Left colon (tissue), 2 donors: ENCODE data around the gene FAM20C. TPM values are rescaled to one million over a fixed set of nuclear protein-coding genes. Genes with fewer than 3 reads are reported as not detected.

Experiments used
- ATAC-seq: fragments of 200-7000 bp; cut with Tn5 transposase; one replicate; pipeline ENCODE4 v1.9.1; 2020; ENCODE audit warnings: mild to moderate bottlenecking, moderate library complexity
- DNase-seq, 2 donors: peaks; one replicate each; pipeline ENCODE4 v3.0.0-alpha.2; 2020
- intact Hi-C, 2 donors: fragments of 100-400 bp; cut with DNase I in 1 of 2; cut with micrococcal nuclease in 1 of 2; formaldehyde crosslinking; loops; one replicate each; pipeline versions ENCODE4 v1.11.2 to v1.14.0; 2022; cut with DNase I, micrococcal nuclease
- total RNA-seq, 2 donors: library from RNA; stranded (reverse); fragmentation: NEBNext Ultra II Directional; extraction: Animal tissue kit (Norgen Biotek cat#: 25700); gene quantifications; one replicate each; pipeline ENCODE4 v1.2.1, GENCODE V29; 2021
- donor health status: DM: no; HTN: no; CAD: no.
- donor health status: DM: yes; HTN: yes; CAD: no.

FAM20C gene
- total RNA-seq, 2 donors from 2014 or later = 11.3 to 16.9 TPM

DNA sequence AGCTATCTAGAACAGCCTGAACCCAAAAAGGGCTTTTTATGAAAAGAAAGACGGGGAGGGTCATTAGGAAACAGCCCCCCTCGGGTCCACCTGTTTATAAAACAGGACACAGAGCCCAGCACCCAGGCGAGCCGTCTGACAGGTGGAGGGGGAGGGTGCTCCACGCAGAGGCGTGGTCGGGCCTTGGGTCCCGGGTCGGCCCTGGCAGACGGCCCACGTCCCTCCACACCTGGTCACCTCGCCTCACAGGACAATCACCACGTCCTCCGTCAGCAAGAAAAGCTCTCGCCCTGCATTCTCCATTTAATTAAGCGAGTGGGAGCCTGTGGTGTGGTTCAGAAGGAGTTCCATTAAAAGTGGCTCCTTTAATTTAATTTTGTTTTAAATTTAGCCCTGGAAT is 55.3 kb downstream of the FAM20C start:
- intact Hi-C loops = no loop called here
- no peak for ATAC-seq
- no peak for DNase-seq

DNA sequence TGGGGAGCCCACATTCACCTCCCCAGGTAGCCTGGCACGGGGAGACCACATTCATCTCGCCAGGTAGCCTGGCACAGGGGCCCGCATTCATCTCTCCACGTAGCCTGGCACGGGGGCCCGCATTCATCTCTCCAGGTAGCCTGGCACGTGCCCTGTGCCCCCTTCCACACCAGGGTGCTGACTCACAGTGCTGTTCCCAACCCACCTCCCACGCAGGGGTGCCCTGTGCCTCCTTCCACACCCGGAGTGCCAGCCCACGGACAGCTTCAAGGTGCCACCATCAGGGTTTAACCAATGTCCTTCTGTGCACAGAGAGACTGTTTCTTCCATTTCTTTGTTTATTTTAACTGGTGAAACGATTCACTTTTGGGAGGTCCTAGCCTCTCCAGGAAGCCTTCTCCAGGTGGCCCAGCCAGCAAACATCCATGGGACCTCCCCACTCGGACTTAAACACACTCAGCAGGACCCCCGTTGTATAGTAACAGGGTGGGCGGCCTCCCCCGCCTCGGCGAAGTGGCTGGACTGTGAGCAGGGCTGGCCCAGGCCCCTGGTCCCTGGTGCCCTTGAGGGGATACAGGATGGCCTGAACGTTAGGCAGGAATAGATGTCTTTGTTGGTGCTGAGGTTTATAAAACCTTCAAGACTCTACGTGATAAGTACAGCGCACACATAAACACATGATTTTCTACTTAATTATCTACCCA is 56.5 kb downstream of the FAM20C start:
- no peak for DNase-seq
- intact Hi-C loops = no loop called here
- ATAC-seq = no peak

DNA sequence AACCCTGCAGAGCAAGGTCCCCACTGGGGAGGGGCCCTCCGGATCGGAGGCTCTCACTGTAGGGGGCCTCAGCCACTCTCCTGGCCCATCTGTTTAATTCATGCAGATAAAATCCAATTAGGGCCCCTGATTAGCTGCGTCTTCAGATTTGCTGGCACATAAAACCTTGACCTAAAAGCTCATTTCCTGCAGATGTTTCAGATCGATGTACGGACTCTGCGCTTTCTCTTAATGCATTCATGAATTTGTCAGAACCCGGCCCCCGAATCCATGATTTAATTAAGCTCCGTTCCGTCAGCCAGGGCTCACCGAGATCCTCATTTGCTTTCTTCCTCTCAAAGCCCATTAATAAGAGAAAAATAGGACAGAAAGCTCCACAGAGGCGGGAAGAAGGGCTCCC is 57.6 kb downstream of the FAM20C start:
- intact Hi-C loops = no loop called here
- ATAC-seq = no peak
- no peak for DNase-seq

DNA sequence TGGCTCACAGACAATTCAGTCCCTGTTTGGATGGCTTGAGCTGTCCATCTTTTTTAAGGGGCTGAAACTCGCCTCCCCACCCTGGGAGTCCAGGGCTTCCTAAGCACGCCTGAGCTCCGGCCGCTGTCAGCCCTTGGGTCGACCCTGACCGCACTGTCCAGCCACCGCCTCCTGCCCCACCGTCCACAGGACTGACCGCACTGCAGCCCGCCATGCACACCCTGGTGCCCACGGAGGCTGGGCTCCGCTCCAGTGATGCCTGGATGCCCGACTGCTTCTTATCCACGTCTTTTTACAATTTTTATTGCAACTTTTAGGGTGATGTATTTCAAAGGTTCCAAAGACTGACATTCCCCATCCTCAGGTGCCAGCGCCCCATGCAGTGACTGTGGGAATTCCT is 58.2 kb downstream of the FAM20C start:
- DNase-seq = no peak
- intact Hi-C loops = no loop called here
- ATAC-seq = no peak

DNA sequence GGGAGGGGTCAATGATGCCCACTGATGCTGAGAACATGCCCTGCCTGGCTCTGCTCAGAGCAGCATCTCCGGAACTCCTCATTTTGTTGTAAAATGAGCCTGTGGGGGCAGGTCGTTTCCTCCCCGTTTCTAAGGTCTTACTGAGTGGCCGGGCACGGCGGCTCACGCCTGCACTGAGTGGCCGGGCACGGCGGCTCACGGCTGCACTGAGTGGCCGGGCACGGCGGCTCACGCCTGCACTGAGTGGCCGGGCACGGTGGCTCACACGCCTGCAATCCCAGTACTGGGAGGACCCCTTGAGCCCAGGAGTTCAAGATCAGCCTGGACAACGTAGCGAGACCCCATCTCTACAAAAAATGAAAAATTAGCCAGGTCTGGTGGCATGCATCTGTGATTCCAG is 58.6 kb downstream of the FAM20C start:
- intact Hi-C loops = no loop called here
- ATAC-seq (no peak), DNase-seq (no peak)

DNA sequence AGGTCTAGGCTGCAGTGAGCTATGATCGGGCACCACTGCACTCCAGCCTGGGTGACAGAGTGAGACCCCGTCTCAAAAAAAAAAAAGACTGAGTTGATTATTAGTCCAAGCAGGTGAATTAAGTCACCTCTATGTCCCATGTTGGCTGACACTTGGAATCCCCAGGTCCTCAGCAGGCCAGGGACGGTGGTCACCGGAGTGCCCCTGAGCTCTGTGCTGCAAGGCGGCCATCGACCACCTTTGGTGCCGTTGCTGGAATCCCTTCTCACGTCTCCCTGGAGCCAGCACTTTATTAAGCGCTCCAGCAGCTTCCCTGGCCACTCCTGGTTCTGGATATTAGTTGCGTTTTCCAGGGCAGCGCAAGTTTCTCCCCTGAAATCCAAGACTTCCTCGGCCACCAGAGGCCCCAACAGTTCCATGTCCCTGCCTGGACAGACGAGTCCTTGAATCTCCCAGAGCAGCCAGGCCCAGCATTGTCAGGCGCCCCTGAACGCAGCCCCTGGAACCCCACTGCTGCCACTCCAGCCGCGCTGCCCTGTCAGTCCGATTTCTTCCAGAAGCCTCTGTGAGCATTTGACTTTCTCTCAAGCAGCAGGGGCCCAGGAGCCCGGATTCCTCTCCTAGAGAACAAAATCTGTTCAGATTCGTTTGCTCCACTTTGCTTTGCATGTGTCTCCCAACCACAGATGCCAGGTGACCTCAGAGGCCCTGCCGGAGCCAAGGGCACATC is 59.2 kb downstream of the FAM20C start:
- no peak for ATAC-seq
- DNase-seq = no peak
- intact Hi-C loops = no loop called here

DNA sequence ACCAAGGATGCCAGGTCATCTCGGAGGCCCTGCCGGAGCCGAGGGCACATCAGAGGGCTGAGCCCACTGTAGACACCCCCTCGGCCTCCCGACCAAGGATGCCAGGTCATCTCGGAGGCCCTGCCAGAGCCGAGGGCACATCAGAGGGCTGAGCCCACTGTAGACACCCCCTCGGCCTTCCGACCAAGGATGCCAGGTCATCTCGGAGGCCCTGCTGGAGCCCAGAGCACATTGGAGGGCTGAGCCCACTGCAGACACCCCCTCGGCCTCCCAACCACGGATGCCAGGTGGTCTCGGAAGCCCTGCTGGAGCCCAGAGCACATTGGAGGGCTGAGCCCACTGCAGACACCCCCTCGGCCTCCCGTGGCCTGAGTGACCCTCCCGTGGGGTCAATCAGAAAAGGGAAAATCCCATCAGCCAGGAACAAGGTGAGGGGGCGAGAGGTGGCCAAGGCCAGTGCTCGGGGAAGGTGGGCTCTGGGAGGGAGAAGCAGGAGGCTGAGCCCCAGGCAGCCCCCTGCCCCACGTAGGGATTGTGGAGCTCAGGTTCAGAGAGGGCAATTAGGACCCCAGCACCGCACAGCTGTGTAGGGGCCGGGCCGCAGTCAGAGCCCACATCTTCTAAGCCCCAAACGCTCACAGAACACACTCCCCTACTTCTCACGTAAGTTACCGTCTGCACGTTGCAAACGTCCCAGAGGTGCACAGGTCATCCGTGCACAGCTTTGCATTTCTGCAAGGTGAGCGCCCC is 60.0 kb downstream of the FAM20C start:
- intact Hi-C loops = no loop called here
- DNase-seq (no peak), ATAC-seq (no peak)

DNA sequence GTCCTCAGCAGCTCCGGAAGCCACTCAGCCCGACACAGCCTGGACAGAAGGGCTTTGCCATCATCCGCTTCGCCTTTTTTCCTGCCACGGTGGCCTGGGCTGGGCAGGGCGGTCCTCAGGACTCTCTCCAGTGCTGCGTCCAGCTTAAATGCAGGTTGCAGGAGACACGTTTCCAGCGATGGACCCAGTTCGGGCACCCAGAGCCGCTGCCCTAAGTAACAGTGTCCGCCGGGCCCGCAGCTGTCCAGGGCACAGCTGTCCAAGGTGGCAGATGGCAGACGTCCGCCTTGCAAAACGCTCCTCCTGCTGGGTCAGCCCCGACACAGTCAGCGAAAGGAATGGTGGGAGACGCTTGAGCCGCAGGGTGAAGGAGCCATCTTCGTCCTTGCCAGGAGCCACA is 60.6 kb downstream of the FAM20C start:
- DNase-seq (no peak), ATAC-seq (no peak)
- intact Hi-C loops = no loop called here

DNA sequence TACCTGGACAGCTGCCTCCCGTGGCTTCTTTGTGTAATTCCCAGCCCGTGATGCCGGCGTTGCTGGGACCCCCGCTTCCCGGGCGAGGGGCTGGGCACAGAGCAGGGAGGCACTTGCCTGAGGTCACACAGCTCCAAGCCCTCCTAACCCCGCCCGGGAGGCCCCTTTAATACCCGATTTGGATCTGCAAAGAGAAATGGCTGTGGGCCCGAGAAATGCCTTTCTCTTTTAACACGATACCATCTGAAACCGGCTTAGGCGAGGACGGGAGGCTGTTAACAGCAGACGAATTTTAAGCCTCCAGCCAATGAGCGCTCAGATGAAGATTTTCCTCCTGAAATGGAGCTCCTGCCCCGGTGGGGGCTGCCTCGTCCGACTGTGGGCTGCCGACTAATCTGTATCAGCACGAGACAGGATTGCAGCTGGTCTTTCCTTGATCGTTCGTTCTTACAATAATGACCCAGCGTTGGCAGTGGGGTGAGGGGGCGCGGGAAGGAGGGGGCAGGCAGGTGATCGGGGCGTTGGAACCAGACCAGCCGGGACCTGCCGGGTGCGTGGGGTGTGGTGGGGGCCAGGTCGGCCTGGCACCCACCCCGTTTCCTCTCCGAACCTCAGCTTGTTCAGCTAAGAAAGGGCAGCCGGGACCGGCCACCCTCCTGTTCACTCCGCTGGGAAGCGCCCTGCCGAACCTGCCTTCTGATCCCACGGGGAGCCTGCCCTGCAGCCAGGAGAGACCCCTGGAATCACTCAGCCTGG is 61.4 kb downstream of the FAM20C start:
- ATAC-seq = no peak
- no peak for DNase-seq
- intact Hi-C loops = no loop called here

DNA sequence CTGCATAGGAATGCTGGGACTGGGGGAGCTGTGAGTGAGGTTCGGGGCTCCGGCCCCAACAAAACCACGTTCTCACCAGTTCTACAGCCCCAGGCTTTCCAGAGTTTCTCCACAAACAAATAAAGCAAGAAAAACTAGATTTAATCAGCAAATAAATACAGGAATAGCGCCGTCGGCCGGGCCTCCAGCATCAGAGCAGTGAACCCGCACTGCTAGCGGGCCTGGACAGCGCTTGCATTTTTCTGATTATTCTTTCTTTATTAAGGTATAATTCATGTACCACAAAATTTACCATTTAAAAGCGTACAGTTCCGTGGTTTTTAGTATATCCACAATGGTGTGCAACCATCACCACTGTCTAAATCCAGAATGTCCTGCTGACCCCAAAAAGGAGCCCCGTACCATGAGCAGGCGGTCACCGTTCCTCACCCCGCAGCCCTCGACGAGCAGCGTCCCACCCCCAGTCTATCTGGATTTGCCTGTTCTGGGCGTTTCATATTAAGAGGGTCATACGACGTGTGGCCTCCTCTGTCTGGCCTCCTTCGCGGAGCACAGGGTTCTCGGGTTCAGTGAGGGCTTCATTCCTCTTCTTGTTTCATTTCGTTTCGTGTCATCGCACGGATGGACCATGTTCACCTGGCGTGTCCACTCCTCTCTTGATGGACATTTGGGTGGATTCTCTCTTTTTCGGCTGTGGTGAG is 62.1 kb downstream of the FAM20C start:
- no peak for ATAC-seq
- intact Hi-C loops = no loop called here

DNA sequence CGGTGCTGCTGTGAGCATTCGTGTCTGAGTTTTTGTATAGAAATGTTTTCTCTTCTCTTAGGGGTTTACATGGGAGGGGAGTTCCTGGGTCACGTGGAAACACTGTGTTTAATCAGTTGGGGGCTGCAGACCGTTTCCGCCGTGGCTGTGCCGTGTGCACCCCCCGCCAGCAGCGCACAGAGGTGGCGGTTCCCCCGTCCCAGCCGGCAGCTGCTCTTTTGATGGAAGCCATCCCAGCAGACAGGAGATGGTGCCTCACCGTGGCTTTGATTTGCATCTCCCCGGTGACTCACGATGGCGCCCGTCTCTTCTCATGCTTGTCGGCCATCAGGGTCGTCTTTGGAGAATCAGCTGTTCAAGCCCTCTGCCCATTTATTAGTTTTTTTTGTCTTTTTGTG is 62.7 kb downstream of the FAM20C start:
- DNase-seq (no peak), ATAC-seq (no peak)
- intact Hi-C loops = no loop called here

More for the DNA sequence above, 62.1 kb downstream of the FAM20C start:
- no peak for DNase-seq

DNA sequence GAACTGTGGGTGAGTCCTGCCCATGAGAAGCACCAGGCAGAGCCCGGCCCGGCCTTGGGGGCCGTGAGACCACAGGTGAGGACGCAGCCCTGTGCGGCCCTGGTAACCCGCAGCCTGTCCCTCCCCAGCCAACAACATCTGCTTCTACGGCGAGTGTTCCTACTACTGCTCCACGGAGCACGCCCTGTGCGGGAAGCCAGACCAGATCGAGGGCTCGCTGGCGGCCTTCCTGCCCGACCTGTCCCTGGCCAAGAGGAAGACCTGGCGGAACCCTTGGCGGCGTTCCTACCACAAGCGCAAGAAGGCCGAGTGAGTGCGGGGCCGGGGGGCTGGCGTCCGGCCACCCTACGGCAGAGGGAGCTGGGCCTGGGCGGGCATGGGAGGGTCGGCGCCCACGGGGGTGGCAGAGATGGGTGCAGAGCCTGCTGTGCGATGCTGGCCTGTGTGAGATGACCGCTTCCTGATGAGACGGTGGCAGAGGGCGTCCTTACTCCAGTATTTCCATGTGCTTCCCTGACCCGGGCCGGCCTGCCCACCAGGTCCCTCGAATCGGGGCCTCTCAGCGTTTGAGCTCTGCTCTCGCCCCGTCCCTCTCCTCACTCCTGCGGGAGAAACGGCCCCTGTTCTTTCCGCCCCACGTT is 63.5 kb downstream of the FAM20C start:
- DNase-seq (no peak), ATAC-seq (no peak)
- intact Hi-C loops = no loop called here

DNA sequence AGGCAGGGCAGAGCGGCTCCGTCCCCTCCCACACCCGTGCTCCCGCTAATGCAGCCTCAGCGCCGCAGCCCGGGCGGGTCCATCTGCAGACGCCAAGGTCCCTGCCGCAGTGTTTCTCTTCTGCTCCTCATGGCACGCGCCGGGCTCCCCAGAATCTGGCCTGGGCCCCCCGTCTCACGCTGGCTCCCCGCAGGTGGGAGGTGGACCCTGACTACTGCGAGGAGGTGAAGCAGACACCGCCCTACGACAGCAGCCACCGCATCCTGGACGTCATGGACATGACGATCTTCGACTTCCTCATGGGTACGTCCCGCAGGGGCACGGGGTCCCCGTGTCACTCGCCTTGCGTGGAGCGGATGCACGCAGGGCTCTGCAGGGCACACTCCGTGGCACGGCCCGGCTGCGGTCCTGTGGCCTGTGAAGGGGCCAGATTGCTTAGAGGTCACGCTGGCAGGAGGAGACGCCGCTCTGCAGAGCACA is 64.1 kb downstream of the FAM20C start:
- intact Hi-C loops = no loop called here
- ATAC-seq (no peak), DNase-seq (no peak)

DNA sequence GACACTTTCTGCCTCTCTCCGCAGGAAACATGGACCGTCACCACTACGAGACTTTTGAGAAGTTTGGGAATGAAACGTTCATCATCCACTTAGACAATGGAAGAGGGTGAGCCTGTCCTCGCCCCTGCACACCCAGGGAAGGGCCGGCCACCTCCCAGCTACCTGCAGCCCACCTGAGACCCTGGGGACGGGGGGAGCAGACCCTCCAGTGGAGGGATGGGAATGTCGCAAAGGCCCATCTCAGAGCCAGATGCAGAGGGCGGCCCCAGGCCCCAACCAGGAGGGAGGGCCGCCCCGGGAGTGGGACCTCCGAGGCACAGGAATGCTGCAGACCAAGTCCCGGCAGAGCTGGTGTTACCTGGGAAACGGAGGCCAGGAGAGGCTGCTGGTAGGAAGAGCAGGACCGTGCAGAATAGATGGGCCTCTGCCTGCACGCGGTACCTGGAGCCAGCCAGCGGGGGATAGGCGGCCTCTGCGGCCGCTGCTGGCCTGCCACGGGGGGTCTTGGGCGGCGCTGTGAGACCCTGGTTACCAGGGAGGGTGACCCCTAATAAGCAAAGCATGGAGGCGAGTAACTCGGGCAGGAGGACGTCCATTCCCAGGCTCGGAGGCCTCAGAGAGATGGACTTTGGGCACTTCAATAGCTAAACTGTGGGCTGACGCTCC is 64.7 kb downstream of the FAM20C start:
- ATAC-seq = no peak
- DNase-seq = no peak
- intact Hi-C loops = no loop called here

DNA sequence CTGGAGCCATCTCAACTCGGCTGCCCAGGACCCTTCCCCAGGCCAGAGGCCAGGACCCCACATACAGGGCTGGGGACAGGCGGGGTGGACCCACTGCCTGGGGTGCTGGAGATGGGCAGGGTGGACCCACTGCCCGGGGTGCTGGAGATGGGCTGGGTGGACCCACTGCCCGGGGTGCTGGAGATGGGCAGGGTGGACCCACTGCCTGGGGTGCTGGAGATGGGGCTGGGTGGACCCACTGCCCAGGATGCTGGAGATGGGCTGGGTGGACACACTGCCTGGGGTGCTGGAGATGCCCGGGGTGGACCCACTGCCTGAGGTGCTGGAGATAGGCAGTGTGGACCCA is 65.2 kb downstream of the FAM20C start:
- no peak for DNase-seq
- intact Hi-C loops = no loop called here
- no peak for ATAC-seq

DNA sequence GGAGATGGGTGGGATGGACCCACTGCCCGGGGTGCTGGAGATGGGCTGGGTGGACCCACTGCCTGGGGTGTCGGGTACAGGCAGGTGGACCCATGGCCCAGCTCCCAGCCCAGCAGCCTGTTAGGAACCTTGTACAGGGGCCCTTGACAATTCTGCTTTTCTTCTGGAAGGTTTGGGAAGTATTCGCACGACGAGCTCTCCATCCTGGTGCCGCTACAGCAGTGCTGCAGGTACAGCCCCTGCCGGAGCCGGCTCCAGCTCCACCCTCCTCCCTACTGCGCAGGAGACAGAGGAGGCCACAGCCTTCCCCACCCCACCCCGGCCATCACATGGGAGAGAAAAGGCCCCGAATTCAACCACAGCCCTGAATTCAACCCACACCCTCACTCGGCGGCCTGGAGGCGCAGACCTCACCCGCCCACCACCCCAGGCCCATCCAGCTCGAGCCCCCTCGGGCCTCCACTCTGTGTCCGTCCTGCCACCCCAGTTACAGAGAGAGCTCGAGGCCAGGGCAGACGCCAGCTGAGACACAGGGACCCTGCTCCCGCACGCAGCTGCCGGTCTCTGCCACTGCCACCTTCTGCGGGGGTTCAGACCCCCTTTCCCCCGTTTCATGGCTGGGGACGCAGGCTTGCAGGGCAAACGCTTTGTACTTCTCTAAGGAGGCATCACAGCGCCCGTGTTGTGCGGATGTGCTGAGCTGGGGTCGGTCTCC is 66.3 kb downstream of the FAM20C start:
- DNase-seq = no peak
- ATAC-seq = no peak
- intact Hi-C loops = no loop called here

DNA sequence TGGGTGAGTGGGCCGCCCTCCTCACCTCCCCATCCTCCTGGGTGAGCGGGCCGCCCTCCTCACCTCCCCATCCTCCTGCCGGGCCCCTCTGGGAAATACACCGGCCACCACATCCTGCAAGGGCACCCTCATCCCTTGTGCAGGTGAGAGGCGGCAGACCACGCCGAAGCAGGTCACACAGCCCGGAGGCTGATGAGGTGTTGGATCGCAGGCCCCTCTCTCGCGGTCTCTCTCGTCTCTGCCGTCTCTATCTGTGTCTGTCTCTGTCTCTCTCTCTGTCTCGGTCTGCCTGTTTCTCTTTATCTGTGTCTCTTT is 66.8 kb downstream of the FAM20C start:
- intact Hi-C loops = no loop called here
- no peak for DNase-seq
- ATAC-seq = no peak
